Measurements from ENCODE around the gene TIAM1.

- TF ChIP-seq POLR2A (IDR thresholded peaks at IDR 0.05) (no peak), CTCF (IDR thresholded peaks at IDR 0.05) (no peak)
These were observed 16.7 kb upstream of the TIAM1 start for GRCh38 chr21:31360717-31361116.

Measured in heart left ventricle (tissue), 13 donors.